Fibroblast of lung (primary cell): Measurements from ENCODE around the gene MBOAT1. TPM values are rescaled to one million over a fixed set of nuclear protein-coding genes. Genes with fewer than 3 reads are reported as not detected.

Source experiments
- DNase-seq, 2 donors: peaks; one replicate each; pipeline versions ENCODE4 v3.0.0 to v3.0.0-alpha.2; 2010; ENCODE audit warnings: low read depth in 2 of 2
- H2AFZ ChIP-seq: 2 replicates; pipeline ENCODE4 v1.5.1; 2012; ENCODE audit warnings: low read length, control low read depth, inconsistent platforms
- H3K27ac ChIP-seq: 2 replicates; pipeline ENCODE4 v1.5.1; 2011; ENCODE audit warnings: low read length, control low read depth; ENCODE audit not compliant: insufficient read depth
- H3K27me3 ChIP-seq: 2 replicates; pipeline ENCODE4 v1.5.1; 2011; ENCODE audit warnings: mild to moderate bottlenecking, low read length; ENCODE audit not compliant: control insufficient read depth, insufficient read depth
- H3K36me3 ChIP-seq: 2 replicates; pipeline ENCODE4 v1.5.1; 2011; ENCODE audit warnings: low read length; ENCODE audit not compliant: control insufficient read depth, insufficient read depth
- H3K4me1 ChIP-seq: 2 replicates; pipeline ENCODE4 v1.5.1; 2011; ENCODE audit warnings: low read length; ENCODE audit not compliant: control insufficient read depth, insufficient read depth; ENCODE audit errors: extremely low read depth
- H3K4me2 ChIP-seq: 2 replicates; pipeline ENCODE4 v1.5.1; 2011; ENCODE audit warnings: low read length, control low read depth; ENCODE audit not compliant: insufficient read depth; ENCODE audit errors: extremely low read depth
- H3K4me3 ChIP-seq, 4 experiments: fragments of 200-600 bp in 1 of 4; sonication (generic) in 1 of 4; replicated peaks in 1 of 4; 2 replicates each; pipeline ENCODE4 v1.5.1; 2011 to 2016; ENCODE audit warnings: low read length in 4 of 4, low read depth in 3 of 4, mild to moderate bottlenecking in 3 of 4, control low read depth in 2 of 4, inconsistent platforms in 1 of 4, mixed read lengths in 1 of 4; ENCODE audit not compliant: insufficient read depth in 1 of 4; ENCODE audit errors: control extremely low read depth in 1 of 4
- H3K79me2 ChIP-seq: 2 replicates; pipeline ENCODE4 v1.5.1; 2012; ENCODE audit warnings: mild to moderate bottlenecking, low read length, inconsistent platforms; ENCODE audit not compliant: control insufficient read depth, insufficient read depth
- H3K9ac ChIP-seq: 2 replicates; pipeline ENCODE4 v1.5.1; 2011; ENCODE audit warnings: mild to moderate bottlenecking, low read length, control low read depth; ENCODE audit not compliant: insufficient read depth
- H3K9me3 ChIP-seq: 2 replicates; pipeline ENCODE4 v1.5.1; 2012; ENCODE audit warnings: low read depth, low read length; ENCODE audit not compliant: control insufficient read depth, insufficient read depth
- H4K20me1 ChIP-seq: 2 replicates; pipeline ENCODE4 v1.5.1; 2011; ENCODE audit warnings: low read length; ENCODE audit not compliant: control insufficient read depth, insufficient read depth; ENCODE audit errors: extremely low read depth
- CTCF ChIP-seq, 2 donors: IDR thresholded peaks in 1 of 2; conservative IDR thresholded peaks in 1 of 2; 1 replicate in 1 of 2; 2 replicates in 1 of 2; pipeline ENCODE4 v1.5.1; 2011 to 2012; ENCODE audit warnings: low read length in 2 of 2, control low read depth in 1 of 2, inconsistent platforms in 1 of 2, low read depth in 1 of 2, mild to moderate bottlenecking in 1 of 2
- EZH2 ChIP-seq: IDR thresholded peaks from 2 replicates; pipeline ENCODE4 v1.5.1; 2012; ENCODE audit warnings: low read length, control low read depth, mild to moderate bottlenecking; ENCODE audit errors: missing control alignments
- polyA plus RNA-seq, 2 donors: library from polyadenylated mRNA; depleted of rRNA in 1 of 2; stranded (reverse) in 1 of 2; unstranded in 1 of 2; fragments of >200 nt; gene quantifications; 2 replicates each; pipeline ENCODE4 v1.2.1, GENCODE V29; 2011 to 2012; ENCODE audit warnings: missing spikeins in 1 of 2
- total RNA-seq: library from RNA; depleted of rRNA; stranded (reverse); fragments of >200 nt; gene quantifications from 2 replicates; pipeline ENCODE4 v1.2.1, GENCODE V29; 2014

The MBOAT1 gene
- total and polyA plus RNA-seq, 2 donors (not counting 1 experiment from before 2014, with no cell fraction given) = 3.1 to 6.6 TPM

GRCh38 chr6:20096536-20096935, 115.7 kb downstream of the MBOAT1 start:
- DNase-seq = no peak
- Histone ChIP-seq H3K4me2 (no peak overlapping the region), H3K4me3 (no peak overlapping the region), H3K4me1 (no peaks in the 10 kb centered on the region), H3K27ac (no peak overlapping the region), H3K9me3 (no peaks in the 10 kb centered on the region), H3K36me3 (no peaks in the 10 kb centered on the region), H3K27me3 (no peaks in the 10 kb centered on the region), H3K9ac (no peak overlapping the region), H3K79me2 (no peaks in the 10 kb centered on the region), H2AFZ (no peak overlapping the region), H4K20me1 (no peaks in the 10 kb centered on the region)
- no peak for TF ChIP-seq EZH2
- no peak for TF ChIP-seq CTCF (conservative IDR thresholded peaks at IDR 0.05 in 1 of 2, IDR thresholded peaks at IDR 0.05 in 1 of 2; ENCODE audit: low read depth in 1 of 2, low read length in 2 of 2)

GRCh38 chr6:20095436-20095835, 116.8 kb downstream of the MBOAT1 start:
- Histone ChIP-seq H2AFZ (no peak overlapping the region), H3K27ac (no peak overlapping the region), H3K9ac (no peak overlapping the region), H4K20me1 (no peaks in the 10 kb centered on the region), H3K36me3 (no peaks in the 10 kb centered on the region), H3K4me3 (no peak overlapping the region), H3K4me1 (no peaks in the 10 kb centered on the region), H3K9me3 (no peaks in the 10 kb centered on the region), H3K4me2 (no peak overlapping the region), H3K79me2 (no peaks in the 10 kb centered on the region), H3K27me3 (no peaks in the 10 kb centered on the region)
- no peak for TF ChIP-seq CTCF (conservative IDR thresholded peaks at IDR 0.05 in 1 of 2, IDR thresholded peaks at IDR 0.05 in 1 of 2; ENCODE audit: low read depth in 1 of 2, low read length in 2 of 2)
- TF ChIP-seq EZH2 = no peak
- DNase-seq = no peak

- no peak overlapping the region for H3K4me3 ChIP-seq
- H3K9me3 ChIP-seq = no peaks in the 10 kb centered on the region
- no peak overlapping the region for H3K9ac ChIP-seq
- no peak overlapping the region for H3K27ac ChIP-seq
- TF ChIP-seq CTCF (conservative IDR thresholded peaks at IDR 0.05 in 1 of 2, IDR thresholded peaks at IDR 0.05 in 1 of 2; ENCODE audit: low read depth in 1 of 2, low read length in 2 of 2) = peak; percentile 52 to 65
- no peak for TF ChIP-seq EZH2
- no peaks in the 10 kb centered on the region for H3K79me2 ChIP-seq
- no peaks in the 10 kb centered on the region for H3K27me3 ChIP-seq
- H3K36me3 ChIP-seq = no peaks in the 10 kb centered on the region
- H4K20me1 ChIP-seq = no peaks in the 10 kb centered on the region
- no peak overlapping the region for H3K4me2 ChIP-seq
- DNase-seq = peak; percentile 42 to 69
- H2AFZ ChIP-seq = no peak overlapping the region
- no peaks in the 10 kb centered on the region for H3K4me1 ChIP-seq
Measured at GRCh38 chr6:20092071-20092566, 120.2 kb downstream of the MBOAT1 start.
